RKO (cell line): ENCODE results near the gene CACNG7.

Experiments
- DNase-seq: peaks from one replicate; pipeline ENCODE4 v3.0.0-alpha.2; 2016; ENCODE audit warnings: low spot score

CACNG7 gene

DNA sequence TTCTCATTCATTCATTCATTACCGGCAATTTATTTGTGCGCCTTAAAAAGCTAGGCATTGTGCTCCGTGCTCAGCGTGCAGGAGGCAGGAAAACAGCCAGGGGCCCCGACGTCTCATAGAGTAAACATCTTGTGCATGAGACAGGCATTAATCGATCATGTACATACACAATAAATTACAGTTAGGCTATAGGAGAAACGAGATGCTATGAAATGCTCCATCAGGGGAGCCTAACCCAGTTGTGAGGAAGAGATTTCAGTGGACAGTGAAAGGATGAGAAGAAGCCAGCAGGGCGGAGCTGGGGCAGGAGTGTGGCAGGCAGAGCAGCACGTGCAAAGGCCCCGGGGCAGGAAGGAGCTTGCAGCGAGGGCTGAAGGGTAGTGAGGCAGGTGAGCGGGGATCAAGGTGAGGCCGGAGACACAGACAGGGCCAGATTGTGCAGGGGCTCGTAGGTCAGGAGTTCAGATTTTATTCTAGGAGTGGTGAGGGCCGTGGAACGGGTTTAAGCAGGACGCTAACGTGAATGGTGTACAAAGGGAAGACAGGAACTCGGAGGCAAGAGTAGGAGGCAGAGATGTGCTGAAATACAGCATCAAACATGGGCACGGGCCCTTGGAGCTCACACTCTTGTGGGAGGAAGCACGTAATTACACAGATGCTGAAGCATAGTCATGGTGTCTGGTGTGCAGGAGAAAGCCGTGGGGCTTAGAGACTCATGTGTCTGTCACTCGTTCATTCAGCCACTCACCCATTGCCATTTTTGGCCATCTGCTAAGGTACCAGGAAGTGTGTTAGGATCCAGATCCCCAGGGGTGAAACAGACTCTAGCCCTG, 74.6 kb downstream of the CACNG7 start:
- no peak for DNase-seq

DNA sequence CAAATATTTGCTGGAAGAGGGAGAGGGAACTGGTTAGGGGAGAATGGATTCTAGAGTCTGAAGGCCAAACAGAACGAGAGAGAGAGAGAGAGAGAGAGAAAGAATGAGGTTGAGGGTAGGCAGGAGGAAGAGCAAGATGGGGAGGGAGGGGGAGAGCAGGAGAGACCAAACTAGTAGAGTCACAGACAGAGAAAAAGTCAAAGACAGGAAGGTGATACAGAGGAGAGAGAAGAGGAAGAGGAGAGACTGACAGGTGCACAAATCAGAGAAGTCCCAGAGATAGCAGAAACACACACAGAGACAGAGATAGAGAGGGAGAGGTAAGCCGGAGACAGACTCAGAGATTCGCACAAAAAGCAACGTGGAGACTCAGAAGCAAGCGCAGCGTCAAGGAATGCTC, 76.8 kb downstream of the CACNG7 start:
- no peak for DNase-seq

- DNase-seq: no peak
Observed at GRCh38 chr19:53988981-53989380, 79.9 kb downstream of the CACNG7 start.

DNA sequence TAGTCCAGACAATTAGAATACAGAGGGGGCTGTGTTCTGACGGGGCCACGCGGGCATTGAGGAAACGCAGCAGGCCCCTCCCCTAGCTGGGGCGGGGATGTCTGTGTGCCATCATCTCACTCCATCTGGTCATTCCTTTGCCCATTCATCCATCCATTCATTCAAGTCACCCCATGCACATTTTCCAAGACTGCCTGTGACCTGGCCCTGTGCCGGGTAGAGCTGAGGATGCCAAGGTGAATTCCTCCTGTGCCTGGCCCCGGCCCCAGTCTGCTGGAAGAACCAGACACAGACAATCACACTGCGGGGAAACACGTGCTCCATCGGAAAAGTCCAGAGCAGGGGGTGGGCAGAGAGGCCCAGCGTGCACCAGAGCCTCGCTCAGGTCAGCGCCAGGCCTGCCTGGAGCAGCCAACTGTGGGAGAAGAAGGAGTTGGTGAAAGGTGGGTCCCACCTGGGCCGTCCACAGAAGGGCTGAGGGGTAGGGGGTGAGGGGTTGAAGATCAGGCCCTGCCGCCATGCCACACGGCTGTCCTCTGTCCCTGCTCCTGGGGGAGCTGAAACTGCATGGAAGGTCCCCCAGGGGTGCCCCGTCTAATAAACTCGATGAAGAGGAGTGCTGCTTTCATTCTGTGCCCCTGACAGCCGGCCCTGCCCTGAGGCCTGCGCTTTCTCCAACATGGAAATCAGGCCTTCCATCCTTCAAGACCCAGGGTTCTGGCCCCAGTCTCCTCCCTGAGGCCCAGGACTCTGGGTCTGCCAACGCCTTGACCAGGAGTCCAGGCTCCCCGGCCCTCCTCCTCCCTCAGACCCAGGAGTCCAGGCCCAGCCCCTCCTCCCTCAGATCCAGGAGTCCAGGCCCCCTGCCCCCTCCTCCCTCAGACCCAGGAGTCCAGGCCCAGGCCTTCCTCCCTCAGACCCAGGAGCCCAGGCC, 80.8 kb downstream of the CACNG7 start:
- no peak for DNase-seq

DNA sequence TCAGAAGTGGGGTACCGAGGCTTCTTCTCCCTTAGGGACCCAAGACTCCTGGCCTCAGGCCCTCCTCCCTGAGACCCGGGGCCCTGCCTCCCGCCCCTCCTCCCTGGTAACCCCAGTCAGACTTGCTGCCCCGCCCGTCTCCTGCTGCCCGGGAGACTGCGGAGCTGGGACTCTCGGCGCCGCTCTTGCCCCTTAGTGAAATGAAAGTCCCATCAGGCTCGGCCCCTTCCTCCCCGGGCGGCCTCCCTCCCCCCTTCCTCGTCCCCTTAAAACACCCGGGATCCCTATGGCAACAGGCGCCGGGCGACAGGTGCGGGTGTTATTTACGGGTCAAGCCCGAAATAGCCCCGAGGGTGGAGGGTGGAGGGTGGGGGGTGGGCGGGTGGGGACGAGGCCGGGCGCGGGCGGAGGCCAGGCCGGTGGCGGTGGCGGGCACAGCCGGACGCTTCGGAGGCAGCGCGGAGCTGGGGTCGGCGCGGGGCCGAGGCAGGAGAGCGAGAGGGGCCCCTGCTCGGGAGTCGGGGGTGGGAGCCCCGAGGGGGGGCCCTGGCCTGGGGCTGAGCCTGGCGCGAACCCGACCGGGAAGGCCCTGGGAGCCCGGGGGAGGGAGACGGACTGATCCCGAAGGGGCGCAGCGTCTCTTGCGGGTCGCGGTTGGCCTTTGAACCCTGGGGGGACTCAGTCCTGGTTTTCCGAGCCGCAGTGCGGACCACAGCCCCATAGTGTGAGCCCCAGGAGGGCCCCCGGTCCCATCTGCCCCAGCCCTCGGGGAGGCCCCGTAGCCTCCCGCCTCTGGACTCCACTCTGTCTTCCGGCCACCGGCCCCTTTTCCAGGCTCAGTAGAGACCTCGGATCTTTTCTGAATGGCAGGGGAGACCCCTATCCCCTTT, 82.4 kb downstream of the CACNG7 start, which contains the start of gene CACNG6:
CACNG6 (plus strand) TSS at position 414 of the 890 bp plus-strand sequence. CDS start 1,241 bp downstream, outside the sequence.
- no peak for DNase-seq

- DNase-seq: no peak
Observed at GRCh38 chr19:53992211-53992610, 83.1 kb downstream of the CACNG7 start.

DNA sequence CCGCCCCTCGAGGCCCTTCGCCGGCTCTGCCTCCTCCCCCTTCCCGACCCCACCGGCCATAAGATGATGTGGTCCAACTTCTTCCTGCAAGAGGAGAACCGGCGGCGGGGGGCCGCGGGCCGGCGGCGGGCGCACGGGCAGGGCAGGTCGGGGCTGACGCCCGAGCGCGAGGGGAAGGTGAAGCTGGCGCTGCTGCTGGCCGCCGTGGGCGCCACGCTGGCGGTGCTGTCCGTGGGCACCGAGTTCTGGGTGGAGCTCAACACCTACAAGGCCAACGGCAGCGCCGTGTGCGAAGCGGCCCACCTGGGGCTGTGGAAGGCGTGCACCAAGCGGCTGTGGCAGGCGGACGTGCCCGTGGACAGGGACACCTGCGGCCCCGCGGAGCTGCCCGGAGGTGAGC, 83.7 kb downstream of the CACNG7 start:
- DNase-seq: no peak

GRCh38 chr19:53993448-53993847, 84.4 kb downstream of the CACNG7 start:
- DNase-seq: no peak
